Smooth muscle cell (in vitro differentiated cells): Measurements from ENCODE around the gene ATP6V1C2. TPM values are rescaled to one million over a fixed set of nuclear protein-coding genes. Genes with fewer than 3 reads are reported as not detected.
"Not testable (repeated sequence)": the region's sequence is repeated elsewhere in the genome, so short reads cannot be mapped to it uniquely, and the experiment has no call there.

Experiments used
- DNase-seq: peaks from one replicate; lab custom pipeline; 2025; ENCODE audit not compliant: unreplicated experiment; lab: John Stamatoyannopoulos, UW
- H2AFZ ChIP-seq: fragments of 200-600 bp; sonication (generic); 2 replicates; pipeline ENCODE4 v1.6.0; 2016; ENCODE audit warnings: antibody characterized with exemption, low read depth, mild to moderate bottlenecking
- H3F3A ChIP-seq: fragments of 200-600 bp; sonication (generic); 2 replicates; pipeline ENCODE4 v1.6.0; 2017; ENCODE audit warnings: antibody characterized with exemption, low read depth
- H3K27ac ChIP-seq: fragments of 200-600 bp; sonication (generic); 2 replicates; pipeline ENCODE4 v1.5.1; 2016; ENCODE audit warnings: low read depth, mild to moderate bottlenecking
- H3K27me3 ChIP-seq: fragments of 200-600 bp; sonication (generic); 2 replicates; pipeline ENCODE4 v1.6.1; 2016; ENCODE audit warnings: low read depth, mild to moderate bottlenecking
- H3K36me3 ChIP-seq: fragments of 200-600 bp; sonication (generic); 2 replicates; pipeline ENCODE4 v1.5.1; 2016; ENCODE audit warnings: low read depth
- H3K4me1 ChIP-seq: fragments of 200-600 bp; sonication (generic); 2 replicates; pipeline ENCODE4 v1.5.1; 2016; ENCODE audit warnings: low read depth
- H3K4me2 ChIP-seq: fragments of 200-600 bp; sonication (generic); 2 replicates; pipeline ENCODE4 v1.6.0; 2016; ENCODE audit warnings: mild to moderate bottlenecking
- H3K4me3 ChIP-seq: fragments of 200-600 bp; sonication (generic); 2 replicates; pipeline ENCODE4 v1.5.1; 2016; ENCODE audit warnings: mild to moderate bottlenecking
- H3K79me2 ChIP-seq: fragments of 200-600 bp; sonication (generic); 2 replicates; pipeline ENCODE4 v1.6.0; 2016; ENCODE audit warnings: low read depth, mild to moderate bottlenecking
- H3K9ac ChIP-seq: fragments of 200-600 bp; sonication (generic); 2 replicates; pipeline ENCODE4 v1.6.0; 2016; ENCODE audit warnings: low read depth
- H3K9me3 ChIP-seq: fragments of 200-600 bp; sonication (generic); replicated peaks from 2 replicates; pipeline ENCODE4 v1.5.1; 2016; ENCODE audit warnings: low read depth
- H4K20me1 ChIP-seq: fragments of 200-600 bp; sonication (generic); 2 replicates; pipeline ENCODE4 v1.6.0; 2016; ENCODE audit warnings: low read depth
- WGBS: methylation state at CpG from one replicate; pipeline ENCODE4 v1.1.7; 2016; ENCODE audit warnings: low lambda C conversion rate; 5-methylcytosine and 5-hydroxymethylcytosine counted together
- polyA plus RNA-seq: library from polyadenylated mRNA; unstranded; fragments of >200 nt; fragmentation: Nextera tagmentation; extraction: Ambion mirVana; gene quantifications from 2 replicates; pipeline ENCODE4 v1.2.1, GENCODE V29; 2016
- total RNA-seq: library from RNA; depleted of rRNA; stranded (reverse); fragments of >200 nt; gene quantifications from 2 replicates; pipeline ENCODE4 v1.2.3, GENCODE V29; 2014
- TF ChIP-seq, protein P1 (sequence below): fragments of 200-600 bp; sonication (generic); IDR thresholded peaks from 2 replicates; pipeline ENCODE4 v1.5.1; 2017; ENCODE audit warnings: borderline replicate concordance, mild to moderate bottlenecking, antibody characterized with exemption; ENCODE audit not compliant: insufficient read depth, poor library complexity, severe bottlenecking

ATP6V1C2 gene
- total and polyA plus RNA-seq, 2 experiments from 2014 or later = 0.53 to 1.5 TPM

- H3K9ac ChIP-seq = no peak overlapping the region
- peaks cover 90% of the 10 kb centered on the region for H4K20me1 ChIP-seq
- no peaks in the 10 kb centered on the region for H3K27me3 ChIP-seq
- WGBS = 95% methylated on average over 4 of the region's 4 CpGs
- no peak overlapping the region for H3K4me3 ChIP-seq
- H3K4me2 ChIP-seq = no peak overlapping the region
- TF ChIP-seq, protein P1, sequence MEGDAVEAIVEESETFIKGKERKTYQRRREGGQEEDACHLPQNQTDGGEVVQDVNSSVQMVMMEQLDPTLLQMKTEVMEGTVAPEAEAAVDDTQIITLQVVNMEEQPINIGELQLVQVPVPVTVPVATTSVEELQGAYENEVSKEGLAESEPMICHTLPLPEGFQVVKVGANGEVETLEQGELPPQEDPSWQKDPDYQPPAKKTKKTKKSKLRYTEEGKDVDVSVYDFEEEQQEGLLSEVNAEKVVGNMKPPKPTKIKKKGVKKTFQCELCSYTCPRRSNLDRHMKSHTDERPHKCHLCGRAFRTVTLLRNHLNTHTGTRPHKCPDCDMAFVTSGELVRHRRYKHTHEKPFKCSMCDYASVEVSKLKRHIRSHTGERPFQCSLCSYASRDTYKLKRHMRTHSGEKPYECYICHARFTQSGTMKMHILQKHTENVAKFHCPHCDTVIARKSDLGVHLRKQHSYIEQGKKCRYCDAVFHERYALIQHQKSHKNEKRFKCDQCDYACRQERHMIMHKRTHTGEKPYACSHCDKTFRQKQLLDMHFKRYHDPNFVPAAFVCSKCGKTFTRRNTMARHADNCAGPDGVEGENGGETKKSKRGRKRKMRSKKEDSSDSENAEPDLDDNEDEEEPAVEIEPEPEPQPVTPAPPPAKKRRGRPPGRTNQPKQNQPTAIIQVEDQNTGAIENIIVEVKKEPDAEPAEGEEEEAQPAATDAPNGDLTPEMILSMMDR = no peak
- H3K9me3 ChIP-seq = no peaks in the 10 kb centered on the region
- no peak overlapping the region for H3K27ac ChIP-seq
- H2AFZ ChIP-seq = no peak overlapping the region
- peaks cover 18% of the 10 kb centered on the region for H3K36me3 ChIP-seq
- H3F3A ChIP-seq = no peaks in the 10 kb centered on the region
- H3K79me2 ChIP-seq = peaks cover 81% of the 10 kb centered on the region
- no peak for DNase-seq
- H3K4me1 ChIP-seq = no peaks in the 10 kb centered on the region
These were observed 78.7 kb downstream of the ATP6V1C2 start for GRCh38 chr2:10800163-10800562.

- no peaks in the 10 kb centered on the region for H3F3A ChIP-seq
- H4K20me1 ChIP-seq = peaks cover 83% of the 10 kb centered on the region
- peaks cover 9% of the 10 kb centered on the region for H3K36me3 ChIP-seq
- DNase-seq = no peak
- H3K9ac ChIP-seq = no peak overlapping the region
- no peak overlapping the region for H3K27ac ChIP-seq
- no peak overlapping the region for H3K4me2 ChIP-seq
- H3K79me2 ChIP-seq = peaks cover 85% of the 10 kb centered on the region
- H3K4me1 ChIP-seq = no peaks in the 10 kb centered on the region
- H2AFZ ChIP-seq = no peak overlapping the region
- H3K4me3 ChIP-seq = no peak overlapping the region
- 88% methylated on average over 8 of the region's 8 CpGs for WGBS
- TF ChIP-seq, protein P1 = no peak
- H3K9me3 ChIP-seq = no peaks in the 10 kb centered on the region
- no peaks in the 10 kb centered on the region for H3K27me3 ChIP-seq
These were observed 81.2 kb downstream of the ATP6V1C2 start for GRCh38 chr2:10802657-10803056.

DNA sequence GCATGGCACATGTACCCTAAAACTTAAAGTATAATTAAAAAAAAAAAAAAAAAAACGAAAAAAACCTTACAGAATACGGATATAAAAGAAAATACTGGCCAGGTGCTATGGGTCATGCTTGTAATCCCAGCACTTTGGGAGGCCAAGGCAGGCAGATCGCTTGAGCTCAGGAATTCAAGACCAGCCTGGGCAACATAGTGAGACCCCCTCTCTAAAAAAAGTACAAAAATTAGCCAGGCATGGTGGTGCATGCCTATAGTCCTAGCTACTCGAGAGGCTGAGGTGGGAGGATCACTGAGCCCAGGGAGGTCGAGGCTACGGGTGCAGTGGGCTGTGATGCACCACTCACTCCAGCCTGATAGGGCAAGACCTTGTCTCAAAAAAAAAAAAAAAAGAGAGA lies 84.6 kb downstream of the ATP6V1C2 start:
- DNase-seq, H3K9ac ChIP-seq, H3K27me3 ChIP-seq, H3K9me3 ChIP-seq, H2AFZ ChIP-seq, H3K36me3 ChIP-seq, H3K4me3 ChIP-seq, H3K27ac ChIP-seq, H3K4me2 ChIP-seq: not testable (repeated sequence)
- WGBS = 96% methylated on average over 6 of the region's 6 CpGs
- Histone ChIP-seq H3K79me2 (peaks cover 85% of the 10 kb centered on the region), H3K4me1 (peaks cover 15% of the 10 kb centered on the region), H3F3A (peaks cover 12% of the 10 kb centered on the region), H4K20me1 (peaks cover 83% of the 10 kb centered on the region)

DNA sequence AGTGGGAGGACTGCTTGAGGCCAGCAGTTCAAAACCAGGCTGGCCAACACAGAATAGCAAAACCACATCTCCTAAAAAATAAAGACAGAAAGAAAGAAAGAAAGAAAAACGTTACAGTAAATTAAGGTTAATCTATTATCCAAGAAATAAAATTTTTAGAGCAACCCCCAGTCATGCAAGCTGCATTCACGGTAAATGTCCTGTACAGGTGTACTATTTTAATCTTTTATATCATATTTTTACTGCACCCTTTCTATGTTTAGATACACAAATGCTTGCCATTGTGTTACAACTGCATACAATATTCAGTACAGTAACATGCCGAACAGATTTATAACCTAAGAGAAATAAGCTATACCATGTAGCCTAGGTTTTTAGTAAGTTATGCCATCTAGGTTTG lies 85.1 kb downstream of the ATP6V1C2 start:
- H3K4me3 ChIP-seq = no peak overlapping the region
- H3K4me1 ChIP-seq = peaks cover 20% of the 10 kb centered on the region
- 92% methylated on average over 3 of the region's 3 CpGs for WGBS
- H3K79me2 ChIP-seq = peaks cover 85% of the 10 kb centered on the region
- DNase-seq = no peak
- TF ChIP-seq, protein P1 = no peak
- H3K4me2 ChIP-seq = no peak overlapping the region
- H3K27me3 ChIP-seq = no peaks in the 10 kb centered on the region
- H3F3A ChIP-seq = peaks cover 12% of the 10 kb centered on the region
- no peak overlapping the region for H3K9ac ChIP-seq
- H4K20me1 ChIP-seq = peaks cover 83% of the 10 kb centered on the region
- H3K27ac ChIP-seq = no peak overlapping the region
- H2AFZ ChIP-seq = no peak overlapping the region
- no peaks in the 10 kb centered on the region for H3K9me3 ChIP-seq
- peaks cover 3% of the 10 kb centered on the region for H3K36me3 ChIP-seq
